GM12874 (cell line): ENCODE results near the gene LSM3.

Source experiments
- TF ChIP-seq, protein P1 (sequence below): IDR thresholded peaks from 2 replicates; pipeline ENCODE4 v1.5.1; 2011; ENCODE audit warnings: low read depth, mild to moderate bottlenecking, control low read depth, low read length, moderate library complexity; ENCODE audit not compliant: insufficient read depth

The LSM3 gene

DNA sequence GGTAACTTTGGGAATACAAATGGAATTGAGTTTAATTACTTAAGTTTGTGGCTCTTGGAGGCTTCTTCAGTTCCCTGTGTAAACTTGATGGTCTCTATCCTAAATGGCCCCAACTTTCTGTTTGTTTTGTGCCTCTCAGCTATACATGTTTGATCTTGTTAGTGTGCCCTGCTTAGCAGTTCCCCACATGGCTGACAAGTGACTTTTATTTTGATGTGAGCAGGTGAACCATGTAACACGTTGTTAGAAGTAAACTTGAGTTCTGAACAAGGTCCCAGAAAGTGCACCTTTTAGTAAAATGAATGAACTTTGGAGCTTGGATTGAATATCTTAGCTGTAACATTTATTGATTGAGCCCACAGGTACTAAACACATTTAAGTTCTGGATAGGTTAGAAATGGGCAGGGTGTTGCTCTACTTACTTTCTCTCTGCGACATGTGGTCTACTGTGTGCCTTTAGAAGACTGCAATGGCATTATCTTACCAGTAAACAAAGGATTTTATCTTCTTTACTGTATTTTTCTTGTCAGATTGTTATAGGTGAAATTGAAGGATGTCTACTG, 4.5 kb downstream of the LSM3 start:
- TF ChIP-seq, protein P1, sequence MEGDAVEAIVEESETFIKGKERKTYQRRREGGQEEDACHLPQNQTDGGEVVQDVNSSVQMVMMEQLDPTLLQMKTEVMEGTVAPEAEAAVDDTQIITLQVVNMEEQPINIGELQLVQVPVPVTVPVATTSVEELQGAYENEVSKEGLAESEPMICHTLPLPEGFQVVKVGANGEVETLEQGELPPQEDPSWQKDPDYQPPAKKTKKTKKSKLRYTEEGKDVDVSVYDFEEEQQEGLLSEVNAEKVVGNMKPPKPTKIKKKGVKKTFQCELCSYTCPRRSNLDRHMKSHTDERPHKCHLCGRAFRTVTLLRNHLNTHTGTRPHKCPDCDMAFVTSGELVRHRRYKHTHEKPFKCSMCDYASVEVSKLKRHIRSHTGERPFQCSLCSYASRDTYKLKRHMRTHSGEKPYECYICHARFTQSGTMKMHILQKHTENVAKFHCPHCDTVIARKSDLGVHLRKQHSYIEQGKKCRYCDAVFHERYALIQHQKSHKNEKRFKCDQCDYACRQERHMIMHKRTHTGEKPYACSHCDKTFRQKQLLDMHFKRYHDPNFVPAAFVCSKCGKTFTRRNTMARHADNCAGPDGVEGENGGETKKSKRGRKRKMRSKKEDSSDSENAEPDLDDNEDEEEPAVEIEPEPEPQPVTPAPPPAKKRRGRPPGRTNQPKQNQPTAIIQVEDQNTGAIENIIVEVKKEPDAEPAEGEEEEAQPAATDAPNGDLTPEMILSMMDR, result no peak

DNA sequence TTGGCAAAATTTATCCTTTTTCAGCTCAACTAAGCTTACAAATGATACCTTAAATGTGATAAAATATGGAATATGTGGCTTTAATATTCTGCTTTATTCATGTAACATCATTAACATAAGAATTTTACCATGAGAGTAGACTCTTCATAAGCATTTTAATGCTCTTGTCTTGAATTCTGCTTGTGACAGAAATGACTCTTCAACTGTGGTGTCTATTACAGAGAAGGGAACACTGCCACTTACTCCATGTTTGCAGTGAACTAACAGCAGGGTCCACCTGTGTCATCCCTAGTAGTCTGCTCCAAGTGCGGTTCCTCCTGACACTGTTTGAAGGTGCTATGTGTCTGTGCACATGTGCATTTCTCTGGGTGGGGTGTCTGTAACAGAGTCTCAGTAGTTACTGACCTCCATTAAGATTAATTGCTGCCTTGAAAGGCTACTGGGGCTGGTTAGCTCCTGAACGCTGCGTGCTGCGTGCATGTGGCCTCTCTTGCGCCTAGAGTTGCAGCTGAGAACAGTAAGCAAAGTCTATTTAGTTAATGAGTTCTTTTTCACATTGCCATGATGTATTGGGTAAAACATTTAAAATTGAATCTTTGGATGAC, 8.3 kb downstream of the LSM3 start:
- TF ChIP-seq, protein P1, result no peak

DNA sequence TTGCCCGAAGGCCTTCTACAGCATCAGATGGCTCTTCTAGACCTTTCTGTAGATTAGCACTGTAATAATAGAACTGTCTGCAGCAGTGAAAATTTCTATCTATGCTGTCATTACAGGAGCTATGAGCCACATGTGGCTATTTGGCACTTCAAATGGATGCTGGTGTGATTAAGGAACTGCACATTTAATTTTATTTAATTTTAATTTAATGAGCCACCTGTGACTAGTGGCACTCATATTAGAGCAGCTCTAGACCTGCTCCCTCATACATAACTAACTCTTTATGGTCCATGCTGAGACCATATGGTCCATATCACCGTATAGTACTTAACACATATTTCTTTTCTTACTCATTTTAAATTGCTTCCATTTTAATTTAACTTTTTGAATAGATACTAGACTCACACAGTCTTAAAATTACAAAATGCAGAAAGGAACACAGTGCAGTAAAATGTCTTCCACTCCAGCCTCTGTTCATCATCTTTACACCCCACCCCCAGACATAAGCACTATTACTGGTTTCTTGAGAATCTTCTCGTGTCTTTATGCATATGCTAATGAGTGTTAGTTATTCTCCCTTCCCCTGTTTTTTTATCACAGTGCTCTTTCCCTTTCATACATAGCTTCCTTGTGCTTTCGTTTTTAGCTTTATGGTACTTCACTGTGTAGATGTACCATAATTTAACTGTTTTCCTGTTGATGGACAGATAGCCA, 9.6 kb downstream of the LSM3 start:
- TF ChIP-seq, protein P1, result no peak

DNA sequence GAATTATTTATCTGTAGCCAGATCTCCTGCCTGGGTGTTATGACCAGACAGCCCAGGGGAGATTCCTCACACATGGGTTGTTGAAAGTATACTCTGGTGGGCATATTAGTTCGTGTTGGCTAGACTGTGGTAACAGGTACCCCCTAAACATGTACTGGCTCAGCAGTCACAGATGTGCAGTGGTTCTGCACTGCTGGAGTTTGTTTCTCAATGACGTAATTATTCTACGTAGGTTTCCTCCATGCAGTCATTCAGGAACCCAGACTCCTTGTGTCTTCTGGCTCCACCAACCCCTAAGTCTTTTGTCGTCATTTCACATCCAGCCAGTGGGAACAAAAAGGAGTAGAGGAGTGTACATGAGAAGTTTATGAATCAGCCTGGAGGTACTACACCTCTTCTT, 16.2 kb downstream of the LSM3 start:
- TF ChIP-seq, protein P1, result no peak

DNA sequence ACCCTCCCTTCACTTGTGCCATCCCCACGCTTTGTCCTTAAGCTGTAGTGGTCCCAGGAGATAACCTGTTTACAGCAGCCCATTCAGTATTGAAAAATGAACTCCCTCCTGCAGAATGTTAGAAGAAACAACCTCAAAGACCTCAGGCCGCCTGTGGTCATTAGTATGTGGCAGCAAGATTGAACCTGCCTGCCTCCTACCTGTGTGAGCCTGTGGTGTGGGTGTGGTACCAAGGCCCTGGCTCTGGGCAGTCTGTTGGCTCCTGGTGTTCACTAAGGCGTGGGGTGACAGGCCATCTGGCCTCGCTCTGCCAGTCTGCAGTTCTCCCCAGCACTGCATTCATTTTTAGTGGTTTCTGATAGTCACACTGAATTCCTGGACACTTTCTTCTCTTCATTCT, 21.0 kb downstream of the LSM3 start:
- TF ChIP-seq, protein P1, result no peak

DNA sequence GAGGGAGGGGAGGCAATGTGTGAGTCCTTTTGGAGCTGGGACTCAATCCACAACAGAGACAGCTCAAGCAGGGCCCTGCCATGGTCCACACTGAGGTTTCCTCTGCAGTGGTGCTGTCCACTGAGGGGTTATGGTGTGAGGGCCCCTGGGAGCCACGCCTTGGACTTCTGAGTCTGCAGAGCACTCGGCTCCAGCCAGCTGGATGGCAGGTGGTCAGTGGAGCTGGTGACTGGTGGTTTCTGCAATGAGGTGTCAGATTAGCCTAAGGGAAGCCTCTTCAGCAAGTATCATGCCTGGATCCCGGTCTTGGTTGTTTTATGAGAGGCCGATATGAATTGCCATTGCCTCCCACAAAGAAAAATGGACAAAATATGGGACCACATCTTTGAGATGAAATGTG, 21.7 kb downstream of the LSM3 start:
- TF ChIP-seq, protein P1, result no peak

DNA sequence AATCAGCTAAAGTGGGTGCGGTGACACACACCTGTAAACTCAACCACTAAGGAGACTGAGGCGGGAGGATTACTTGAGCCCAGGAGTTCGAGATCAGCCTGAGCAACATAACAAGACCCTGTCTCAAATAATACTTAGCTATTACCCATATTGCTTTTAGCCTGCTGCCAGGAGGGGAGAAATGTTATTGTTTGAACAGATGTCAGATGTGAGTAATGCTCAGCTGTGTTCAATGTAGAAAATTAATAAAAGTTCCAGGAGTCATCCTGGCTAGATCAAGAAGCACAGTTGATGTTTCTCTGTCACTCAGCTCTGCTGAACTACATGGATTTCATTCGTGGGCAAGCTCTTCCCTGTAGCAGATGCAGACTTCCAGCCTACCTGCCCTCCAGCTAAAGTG, 22.2 kb downstream of the LSM3 start:
- TF ChIP-seq, protein P1, result no peak
